Liver (tissue), 9 donors: ENCODE measurements around the gene CD37. TPM values are rescaled to one million over a fixed set of nuclear protein-coding genes. Genes with fewer than 3 reads are reported as not detected.

Experiments used
- DNase-seq: peaks from one replicate; pipeline ENCODE4 v3.0.0-alpha.2; 2017; ENCODE audit warnings: low spot score
- H3K27ac ChIP-seq, 2 donors: one replicate each; pipeline ENCODE4 v1.7.0; 2013; ENCODE audit warnings: inconsistent platforms in 2 of 2, low read length in 2 of 2, control low read depth in 1 of 2, low read depth in 1 of 2, mild to moderate bottlenecking in 1 of 2
- H3K27me3 ChIP-seq, 4 donors: one replicate each; pipeline versions ENCODE4 v1.6.1 to v1.7.0; 2013; ENCODE audit warnings: low read length in 3 of 4, inconsistent platforms in 1 of 4, mild to moderate bottlenecking in 1 of 4, moderate library complexity in 1 of 4; ENCODE audit not compliant: control insufficient read depth in 4 of 4, insufficient read depth in 4 of 4
- H3K36me3 ChIP-seq, 4 donors: one replicate each; pipeline versions ENCODE4 v1.6.1 to v1.7.0; 2013; ENCODE audit warnings: low read length in 3 of 4, mild to moderate bottlenecking in 3 of 4, low read depth in 1 of 4, moderate library complexity in 1 of 4; ENCODE audit not compliant: control insufficient read depth in 4 of 4, insufficient read depth in 3 of 4
- H3K4me1 ChIP-seq, 4 donors: one replicate each; pipeline versions ENCODE4 v1.6.1 to v1.7.0; 2013; ENCODE audit warnings: low read length in 3 of 4, mild to moderate bottlenecking in 3 of 4, moderate library complexity in 1 of 4; ENCODE audit not compliant: control insufficient read depth in 4 of 4, insufficient read depth in 4 of 4
- H3K4me3 ChIP-seq, 3 donors: one replicate each; pipeline versions ENCODE4 v1.6.1 to v1.7.0; 2013; ENCODE audit warnings: low read length in 3 of 3, control low read depth in 1 of 3, low read depth in 1 of 3, mild to moderate bottlenecking in 1 of 3
- H3K9ac ChIP-seq, 2 donors: one replicate each; pipeline ENCODE4 v1.7.0; 2013; ENCODE audit warnings: low read length in 2 of 2, mild to moderate bottlenecking in 2 of 2, moderate library complexity in 2 of 2, control low read depth in 1 of 2, low read depth in 1 of 2
- H3K9me3 ChIP-seq, 4 donors: one replicate each; pipeline versions ENCODE4 v1.6.1 to v1.7.0; 2013; ENCODE audit warnings: low read length in 3 of 4; ENCODE audit not compliant: control insufficient read depth in 4 of 4
- EGR1 ChIP-seq, 2 donors: IDR thresholded peaks; 2 replicates each; pipeline ENCODE4 v1.6.1; 2016 to 2018; ENCODE audit warnings: antibody characterized with exemption in 2 of 2, low read depth in 2 of 2
- FOXA1 ChIP-seq: IDR thresholded peaks from 2 replicates; pipeline ENCODE4 v1.6.1; 2016; ENCODE audit warnings: antibody characterized with exemption
- FOXA2 ChIP-seq: IDR thresholded peaks from 2 replicates; pipeline ENCODE4 v1.6.1; 2016; ENCODE audit warnings: antibody characterized with exemption
- GABPA ChIP-seq, 2 donors: IDR thresholded peaks in 1 of 2; conservative IDR thresholded peaks in 1 of 2; 2 replicates each; pipeline ENCODE4 v1.6.1; 2016; ENCODE audit warnings: antibody characterized with exemption in 2 of 2, mild to moderate bottlenecking in 1 of 2, moderate library complexity in 1 of 2
- HNF4A ChIP-seq, 2 donors: conservative IDR thresholded peaks; 2 replicates each; pipeline ENCODE4 v1.6.1; 2016; ENCODE audit warnings: antibody characterized with exemption in 2 of 2, mild to moderate bottlenecking in 2 of 2
- HNF4G ChIP-seq: IDR thresholded peaks from 2 replicates; pipeline ENCODE4 v1.6.1; 2016; ENCODE audit warnings: antibody characterized with exemption
- JUND ChIP-seq, 2 donors: IDR thresholded peaks; 2 replicates each; pipeline ENCODE4 v1.6.1; 2016; ENCODE audit warnings: antibody characterized with exemption in 2 of 2
- NR2F2 ChIP-seq: IDR thresholded peaks from 2 replicates; pipeline ENCODE4 v1.6.1; 2016; ENCODE audit warnings: antibody characterized with exemption
- RAD21 ChIP-seq, 2 donors: IDR thresholded peaks; 2 replicates each; pipeline ENCODE4 v1.6.1; 2016; ENCODE audit warnings: antibody characterized with exemption in 2 of 2, mild to moderate bottlenecking in 2 of 2
- RXRA ChIP-seq, 2 donors: IDR thresholded peaks; 2 replicates each; pipeline ENCODE4 v1.6.1; 2017 to 2018; ENCODE audit warnings: antibody characterized with exemption in 2 of 2, mild to moderate bottlenecking in 1 of 2
- SP1 ChIP-seq: IDR thresholded peaks from 2 replicates; pipeline ENCODE4 v1.6.1; 2018; ENCODE audit warnings: antibody characterized with exemption, mild to moderate bottlenecking
- TAF1 ChIP-seq: conservative IDR thresholded peaks from 2 replicates; pipeline ENCODE4 v1.6.1; 2016; ENCODE audit warnings: antibody characterized with exemption, mild to moderate bottlenecking
- YY1 ChIP-seq: IDR thresholded peaks from 2 replicates; pipeline ENCODE4 v1.6.1; 2016; ENCODE audit warnings: antibody characterized with exemption, mild to moderate bottlenecking
- WGBS: extraction: QIAGEN DNeasy Blood & Tissue Kit; methylation state at CpG from one replicate; pipeline ENCODE4 v1.1.7; 2013; 5-methylcytosine and 5-hydroxymethylcytosine counted together
- polyA plus RNA-seq, 2 donors: library from polyadenylated mRNA; stranded (reverse) in 1 of 2; unstranded in 1 of 2; fragments of 200-250 nt in 1 of 2; fragments of >200 nt in 1 of 2; fragmentation: Nextera tagmentation in 1 of 2; extraction: Ambion mirVana in 1 of 2; gene quantifications; one replicate each; pipeline versions ENCODE4 v1.2.1 to v1.2.3, GENCODE V29; 2013 to 2015
- total RNA-seq, 2 donors: library from RNA; depleted of rRNA; stranded (reverse); fragments of >200 nt; gene quantifications; one replicate each; pipeline ENCODE4 v1.2.3, GENCODE V29; 2014
- TF ChIP-seq, protein P1 (sequence below): IDR thresholded peaks from 2 replicates; pipeline ENCODE4 v1.6.1; 2016; ENCODE audit warnings: antibody characterized with exemption, mild to moderate bottlenecking
- TF ChIP-seq, protein P2 (sequence below): IDR thresholded peaks from 2 replicates; pipeline ENCODE4 v1.6.1; 2016; ENCODE audit warnings: antibody characterized with exemption
- TF ChIP-seq, protein P3 (sequence below): fragments of 150-350 bp; IDR thresholded peaks from 2 replicates; pipeline ENCODE4 v1.5.1; 2017; ENCODE audit warnings: improper control_type of control experiment, low read depth, low read length; ENCODE audit not compliant: missing input control
- TF ChIP-seq, protein P4 (sequence below): IDR thresholded peaks from 2 replicates; pipeline ENCODE4 v1.6.1; 2016; ENCODE audit warnings: antibody characterized with exemption
- TF ChIP-seq, protein P5 (sequence below): IDR thresholded peaks from 2 replicates; pipeline ENCODE4 v1.6.1; 2016; ENCODE audit warnings: antibody characterized with exemption
- donor health status: healthy.
- donor health status: healthy.
- donor health status: healthy.
- donor health status: healthy.
- donor health status: healthy.

The CD37 gene
- total and polyA plus RNA-seq, 4 donors = 2.9 to 9.6 (median 3.9) TPM

DNA sequence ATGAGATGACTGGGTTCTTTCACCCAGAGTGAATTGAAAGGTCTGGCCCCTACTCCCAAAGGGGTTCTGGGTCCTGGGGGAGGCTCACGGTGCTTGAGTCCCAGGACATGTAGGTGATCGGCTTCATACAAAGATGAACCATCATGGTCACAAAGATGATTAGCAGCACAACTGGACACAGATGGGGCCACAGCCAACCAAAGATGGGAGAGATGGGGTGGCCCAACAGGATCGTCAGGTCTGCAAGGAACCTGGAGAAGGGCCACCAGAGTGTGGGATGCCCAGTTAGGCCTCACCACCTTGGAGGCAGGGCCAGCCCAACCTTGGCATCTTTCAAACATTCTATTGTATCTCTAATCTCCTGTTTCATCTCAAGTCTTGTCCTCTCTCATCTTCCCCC, 44.7 kb upstream of the CD37 start:
- no peak for DNase-seq
- Histone ChIP-seq H3K9ac (no peak overlapping the region), H3K4me1 (peaks cover 0 to 4% (median 1%) of the 10 kb centered on the region in 4 donors), H3K4me3 (no peak overlapping the region), H3K9me3 (no peaks in the 10 kb centered on the region), H3K36me3 (no peaks in the 10 kb centered on the region), H3K27ac (no peak overlapping the region), H3K27me3 (no peaks in the 10 kb centered on the region)
- 92% methylated on average over 3 of the region's 3 CpGs for WGBS
- TF ChIP-seq, protein P1, sequence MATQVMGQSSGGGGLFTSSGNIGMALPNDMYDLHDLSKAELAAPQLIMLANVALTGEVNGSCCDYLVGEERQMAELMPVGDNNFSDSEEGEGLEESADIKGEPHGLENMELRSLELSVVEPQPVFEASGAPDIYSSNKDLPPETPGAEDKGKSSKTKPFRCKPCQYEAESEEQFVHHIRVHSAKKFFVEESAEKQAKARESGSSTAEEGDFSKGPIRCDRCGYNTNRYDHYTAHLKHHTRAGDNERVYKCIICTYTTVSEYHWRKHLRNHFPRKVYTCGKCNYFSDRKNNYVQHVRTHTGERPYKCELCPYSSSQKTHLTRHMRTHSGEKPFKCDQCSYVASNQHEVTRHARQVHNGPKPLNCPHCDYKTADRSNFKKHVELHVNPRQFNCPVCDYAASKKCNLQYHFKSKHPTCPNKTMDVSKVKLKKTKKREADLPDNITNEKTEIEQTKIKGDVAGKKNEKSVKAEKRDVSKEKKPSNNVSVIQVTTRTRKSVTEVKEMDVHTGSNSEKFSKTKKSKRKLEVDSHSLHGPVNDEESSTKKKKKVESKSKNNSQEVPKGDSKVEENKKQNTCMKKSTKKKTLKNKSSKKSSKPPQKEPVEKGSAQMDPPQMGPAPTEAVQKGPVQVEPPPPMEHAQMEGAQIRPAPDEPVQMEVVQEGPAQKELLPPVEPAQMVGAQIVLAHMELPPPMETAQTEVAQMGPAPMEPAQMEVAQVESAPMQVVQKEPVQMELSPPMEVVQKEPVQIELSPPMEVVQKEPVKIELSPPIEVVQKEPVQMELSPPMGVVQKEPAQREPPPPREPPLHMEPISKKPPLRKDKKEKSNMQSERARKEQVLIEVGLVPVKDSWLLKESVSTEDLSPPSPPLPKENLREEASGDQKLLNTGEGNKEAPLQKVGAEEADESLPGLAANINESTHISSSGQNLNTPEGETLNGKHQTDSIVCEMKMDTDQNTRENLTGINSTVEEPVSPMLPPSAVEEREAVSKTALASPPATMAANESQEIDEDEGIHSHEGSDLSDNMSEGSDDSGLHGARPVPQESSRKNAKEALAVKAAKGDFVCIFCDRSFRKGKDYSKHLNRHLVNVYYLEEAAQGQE = no peak
- TF ChIP-seq, protein P2, sequence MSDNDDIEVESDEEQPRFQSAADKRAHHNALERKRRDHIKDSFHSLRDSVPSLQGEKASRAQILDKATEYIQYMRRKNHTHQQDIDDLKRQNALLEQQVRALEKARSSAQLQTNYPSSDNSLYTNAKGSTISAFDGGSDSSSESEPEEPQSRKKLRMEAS = no peak
- TF ChIP-seq YY1 = no peak
- no peak for TF ChIP-seq TAF1
- no peak for TF ChIP-seq SP1
- TF ChIP-seq, protein P3, sequence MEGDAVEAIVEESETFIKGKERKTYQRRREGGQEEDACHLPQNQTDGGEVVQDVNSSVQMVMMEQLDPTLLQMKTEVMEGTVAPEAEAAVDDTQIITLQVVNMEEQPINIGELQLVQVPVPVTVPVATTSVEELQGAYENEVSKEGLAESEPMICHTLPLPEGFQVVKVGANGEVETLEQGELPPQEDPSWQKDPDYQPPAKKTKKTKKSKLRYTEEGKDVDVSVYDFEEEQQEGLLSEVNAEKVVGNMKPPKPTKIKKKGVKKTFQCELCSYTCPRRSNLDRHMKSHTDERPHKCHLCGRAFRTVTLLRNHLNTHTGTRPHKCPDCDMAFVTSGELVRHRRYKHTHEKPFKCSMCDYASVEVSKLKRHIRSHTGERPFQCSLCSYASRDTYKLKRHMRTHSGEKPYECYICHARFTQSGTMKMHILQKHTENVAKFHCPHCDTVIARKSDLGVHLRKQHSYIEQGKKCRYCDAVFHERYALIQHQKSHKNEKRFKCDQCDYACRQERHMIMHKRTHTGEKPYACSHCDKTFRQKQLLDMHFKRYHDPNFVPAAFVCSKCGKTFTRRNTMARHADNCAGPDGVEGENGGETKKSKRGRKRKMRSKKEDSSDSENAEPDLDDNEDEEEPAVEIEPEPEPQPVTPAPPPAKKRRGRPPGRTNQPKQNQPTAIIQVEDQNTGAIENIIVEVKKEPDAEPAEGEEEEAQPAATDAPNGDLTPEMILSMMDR = no peak
- no peak for TF ChIP-seq RAD21 (IDR thresholded peaks at IDR 0.05)
- no peak for TF ChIP-seq HNF4G
- TF ChIP-seq JUND (IDR thresholded peaks at IDR 0.05) = no peak
- no peak for TF ChIP-seq RXRA (IDR thresholded peaks at IDR 0.05)
- TF ChIP-seq, protein P4, sequence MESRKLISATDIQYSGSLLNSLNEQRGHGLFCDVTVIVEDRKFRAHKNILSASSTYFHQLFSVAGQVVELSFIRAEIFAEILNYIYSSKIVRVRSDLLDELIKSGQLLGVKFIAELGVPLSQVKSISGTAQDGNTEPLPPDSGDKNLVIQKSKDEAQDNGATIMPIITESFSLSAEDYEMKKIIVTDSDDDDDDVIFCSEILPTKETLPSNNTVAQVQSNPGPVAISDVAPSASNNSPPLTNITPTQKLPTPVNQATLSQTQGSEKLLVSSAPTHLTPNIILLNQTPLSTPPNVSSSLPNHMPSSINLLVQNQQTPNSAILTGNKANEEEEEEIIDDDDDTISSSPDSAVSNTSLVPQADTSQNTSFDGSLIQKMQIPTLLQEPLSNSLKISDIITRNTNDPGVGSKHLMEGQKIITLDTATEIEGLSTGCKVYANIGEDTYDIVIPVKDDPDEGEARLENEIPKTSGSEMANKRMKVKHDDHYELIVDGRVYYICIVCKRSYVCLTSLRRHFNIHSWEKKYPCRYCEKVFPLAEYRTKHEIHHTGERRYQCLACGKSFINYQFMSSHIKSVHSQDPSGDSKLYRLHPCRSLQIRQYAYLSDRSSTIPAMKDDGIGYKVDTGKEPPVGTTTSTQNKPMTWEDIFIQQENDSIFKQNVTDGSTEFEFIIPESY = no peak
- TF ChIP-seq FOXA1 = no peak
- TF ChIP-seq GABPA (IDR thresholded peaks at IDR 0.05 in 1 of 2, conservative IDR thresholded peaks at IDR 0.05 in 1 of 2) = no peak
- no peak for TF ChIP-seq FOXA2

DNA sequence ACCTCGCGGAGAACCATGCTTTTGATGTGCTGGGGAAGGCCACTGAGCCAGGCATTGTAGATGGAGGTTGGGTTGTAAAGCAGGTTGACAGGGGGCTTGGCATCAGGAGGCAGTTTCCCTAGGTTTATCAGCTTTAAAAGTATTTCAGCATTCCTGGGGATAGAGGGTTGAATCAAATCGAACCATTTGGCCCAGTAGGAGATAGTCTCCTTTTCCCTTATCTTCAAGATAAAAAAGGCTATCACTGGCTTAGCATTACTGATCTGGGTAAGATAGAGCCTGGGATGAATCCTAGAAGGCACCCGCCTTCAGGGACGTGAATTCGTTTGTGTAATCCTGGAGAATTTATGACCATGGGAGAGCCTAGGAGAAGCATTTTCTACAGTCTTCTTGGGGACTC, 40.8 kb upstream of the CD37 start:
- Histone ChIP-seq H3K27me3 (no peaks in the 10 kb centered on the region), H3K9me3 (no peaks in the 10 kb centered on the region), H3K36me3 (no peaks in the 10 kb centered on the region), H3K4me1 (peaks cover 0 to 7% (median 5%) of the 10 kb centered on the region in 4 donors), H3K27ac (no peak overlapping the region), H3K9ac (no peak overlapping the region), H3K4me3 (no peak overlapping the region)
- WGBS = 93% methylated on average over 6 of the region's 6 CpGs
- DNase-seq = no peak
- TF ChIP-seq YY1 = no peak
- TF ChIP-seq, protein P1 = no peak
- TF ChIP-seq HNF4A (conservative IDR thresholded peaks at IDR 0.05) = no peak
- no peak for TF ChIP-seq EGR1 (IDR thresholded peaks at IDR 0.05; ENCODE audit: low read depth in 2 of 2)
- TF ChIP-seq NR2F2 = no peak
- TF ChIP-seq RXRA (IDR thresholded peaks at IDR 0.05) = no peak
- TF ChIP-seq GABPA (IDR thresholded peaks at IDR 0.05 in 1 of 2, conservative IDR thresholded peaks at IDR 0.05 in 1 of 2) = no peak
- TF ChIP-seq SP1 = no peak
- no peak for TF ChIP-seq FOXA1
- TF ChIP-seq, protein P5, sequence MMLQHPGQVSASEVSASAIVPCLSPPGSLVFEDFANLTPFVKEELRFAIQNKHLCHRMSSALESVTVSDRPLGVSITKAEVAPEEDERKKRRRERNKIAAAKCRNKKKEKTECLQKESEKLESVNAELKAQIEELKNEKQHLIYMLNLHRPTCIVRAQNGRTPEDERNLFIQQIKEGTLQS = no peak
- TF ChIP-seq FOXA2 = no peak
- no peak for TF ChIP-seq RAD21 (IDR thresholded peaks at IDR 0.05)
- no peak for TF ChIP-seq JUND (IDR thresholded peaks at IDR 0.05)
- TF ChIP-seq, protein P2 = no peak
- TF ChIP-seq, protein P3 = no peak
